Measurements from ENCODE around the gene TSKS.

GRCh38 chr19:49749771-49750170 lies 13.3 kb downstream of the TSKS start:
- no peak for TF ChIP-seq CTCF (IDR thresholded peaks at IDR 0.05; ENCODE audit: insufficient read depth, low read depth, low read length)
- no peak for TF ChIP-seq EZH2 (IDR thresholded peaks at IDR 0.05; ENCODE audit: insufficient read depth, low read length)

All from astrocyte (in vitro differentiated cells and primary cell).